SK-N-SH treated with all-trans-retinoic acid at 6 μM for 48 hours (cell line): Measurements from ENCODE around the gene FGFR3.

Experiments used
- ATAC-seq: fragments of 200-7000 bp; cut with Tn5 transposase; 3 replicates; pipeline ENCODE4 v1.9.1; 2020; ENCODE audit warnings: mild to moderate bottlenecking, moderate library complexity
- ARNTL ChIP-seq: fragments of 450-650 bp; formaldehyde crosslinking; IDR thresholded peaks from 2 replicates; pipeline ENCODE4 v1.5.0; 2020; ENCODE audit warnings: low read depth, mild to moderate bottlenecking, moderate library complexity, borderline replicate concordance
- BACH2 ChIP-seq: fragments of 250-450 bp; sonication (Bioruptor Pico); IDR thresholded peaks from 2 replicates; pipeline ENCODE4 v1.9.0; 2021; ENCODE audit warnings: mild to moderate bottlenecking, borderline replicate concordance
- CREB5 ChIP-seq: fragments of 250-450 bp; sonication (Bioruptor Pico); IDR thresholded peaks from 2 replicates; pipeline ENCODE4 v1.5.1; 2020; ENCODE audit warnings: low read depth, mild to moderate bottlenecking, moderate library complexity
- CSDC2 ChIP-seq: fragments of 250-450 bp; sonication (Bioruptor Pico); IDR thresholded peaks from 2 replicates; pipeline ENCODE4 v1.5.0; 2020; ENCODE audit warnings: mild to moderate bottlenecking, moderate library complexity
- CSRNP3 ChIP-seq: fragments of 250-450 bp; sonication (Bioruptor Pico); IDR thresholded peaks from 2 replicates; pipeline ENCODE4 v1.5.1; 2021; ENCODE audit warnings: mild to moderate bottlenecking, moderate library complexity
- ESRRG ChIP-seq: fragments of 250-450 bp; sonication (Bioruptor Pico); IDR thresholded peaks from 2 replicates; pipeline ENCODE4 v1.6.1; 2021; ENCODE audit warnings: mild to moderate bottlenecking
- GLIS3 ChIP-seq: fragments of 250-450 bp; sonication (Bioruptor Pico); IDR thresholded peaks from 2 replicates; pipeline ENCODE4 v1.5.0; 2020; ENCODE audit warnings: mild to moderate bottlenecking, moderate library complexity
- ISL1 ChIP-seq: fragments of 250-450 bp; sonication (Bioruptor Pico); IDR thresholded peaks from 2 replicates; pipeline ENCODE4 v2.1.2; 2022; ENCODE audit warnings: mild to moderate bottlenecking, moderate library complexity
- OSR1 ChIP-seq: fragments of 250-450 bp; sonication (Bioruptor Pico); IDR thresholded peaks from 2 replicates; pipeline ENCODE4 v1.8.0; 2022; ENCODE audit warnings: moderate library complexity, mild to moderate bottlenecking, inconsistent platforms
- PATZ1 ChIP-seq: fragments of 250-450 bp; sonication (Bioruptor Pico); IDR thresholded peaks from 2 replicates; pipeline ENCODE4 v1.8.0; 2020; ENCODE audit warnings: mild to moderate bottlenecking, moderate library complexity, borderline replicate concordance
- PPARA ChIP-seq: fragments of 250-450 bp; sonication (Bioruptor Pico); IDR thresholded peaks from 2 replicates; pipeline ENCODE4 v1.5.0; 2020; ENCODE audit warnings: mild to moderate bottlenecking, borderline replicate concordance
- RARB ChIP-seq: fragments of 250-450 bp; sonication (Bioruptor Pico); IDR thresholded peaks from 2 replicates; pipeline ENCODE4 v1.8.0; 2021; ENCODE audit warnings: mild to moderate bottlenecking, moderate library complexity
- SNAI2 ChIP-seq: fragments of 250-450 bp; sonication (Bioruptor Pico); IDR thresholded peaks from 2 replicates; pipeline ENCODE4 v1.5.0; 2020; ENCODE audit warnings: mild to moderate bottlenecking, moderate library complexity
- TCF4 ChIP-seq: fragments of 250-450 bp; sonication (Bioruptor Pico); IDR thresholded peaks from 2 replicates; pipeline ENCODE4 v1.8.0; 2021; ENCODE audit warnings: mild to moderate bottlenecking, moderate library complexity, borderline replicate concordance
- TOX ChIP-seq: fragments of 250-450 bp; sonication (Bioruptor Pico); IDR thresholded peaks from 2 replicates; pipeline ENCODE4 v1.8.0; 2021; ENCODE audit warnings: mild to moderate bottlenecking, moderate library complexity, borderline replicate concordance
- TSHZ2 ChIP-seq: fragments of 250-450 bp; sonication (Bioruptor Pico); IDR thresholded peaks from 2 replicates; pipeline ENCODE4 v1.5.0; 2020; ENCODE audit warnings: mild to moderate bottlenecking, moderate library complexity
- ZC3H10 ChIP-seq: fragments of 250-450 bp; sonication (Bioruptor Pico); IDR thresholded peaks from 2 replicates; pipeline ENCODE4 v1.5.1; 2021; ENCODE audit warnings: mild to moderate bottlenecking, moderate library complexity
- ZFP3 ChIP-seq: fragments of 250-450 bp; sonication (Bioruptor Pico); IDR thresholded peaks from 2 replicates; pipeline ENCODE4 v1.5.0; 2020; ENCODE audit warnings: mild to moderate bottlenecking, moderate library complexity
- ZFP30 ChIP-seq: fragments of 450-650 bp; formaldehyde crosslinking; IDR thresholded peaks from 2 replicates; pipeline ENCODE4 v1.5.0; 2022; ENCODE audit warnings: mild to moderate bottlenecking, moderate library complexity
- ZNF565 ChIP-seq: fragments of 450-650 bp; formaldehyde crosslinking; conservative IDR thresholded peaks from 2 replicates; pipeline ENCODE4 v1.5.0; 2020; ENCODE audit warnings: low read depth, mild to moderate bottlenecking, moderate library complexity
- ZNF70 ChIP-seq: fragments of 450-650 bp; formaldehyde crosslinking; IDR thresholded peaks from 2 replicates; pipeline ENCODE4 v1.5.0; 2020; ENCODE audit warnings: mild to moderate bottlenecking, moderate library complexity
- ZNF8 ChIP-seq: fragments of 450-650 bp; formaldehyde crosslinking; IDR thresholded peaks from 2 replicates; pipeline ENCODE4 v1.5.0; 2020; ENCODE audit warnings: mild to moderate bottlenecking, moderate library complexity

FGFR3 gene

GRCh38 chr4:1744552-1744951 is 48.5 kb upstream of the FGFR3 start:
- TF ChIP-seq TOX (CRISPR knock-in tag) (no peak), SNAI2 (CRISPR knock-in tag) (no peak), ZNF70 (CRISPR knock-in tag) (no peak), CREB5 (CRISPR knock-in tag) (no peak), ARNTL (CRISPR knock-in tag) (no peak), TCF4 (CRISPR knock-in tag) (no peak), CSRNP3 (CRISPR knock-in tag) (no peak), ZNF8 (CRISPR knock-in tag) (no peak), ZC3H10 (CRISPR knock-in tag) (no peak), OSR1 (CRISPR knock-in tag) (no peak), ESRRG (no peak), ZFP3 (CRISPR knock-in tag) (no peak), ZFP30 (no peak), CSDC2 (CRISPR knock-in tag) (no peak), ZNF565 (CRISPR knock-in tag) (no peak), TSHZ2 (CRISPR knock-in tag) (no peak), PATZ1 (CRISPR knock-in tag) (no peak), BACH2 (no peak), PPARA (CRISPR knock-in tag) (no peak)
- ATAC-seq, result no peak

GRCh38 chr4:1745165-1745564 is 47.9 kb upstream of the FGFR3 start:
- TF ChIP-seq ESRRG (no peak), ZFP3 (CRISPR knock-in tag) (no peak), BACH2 (no peak), ISL1 (CRISPR knock-in tag) (no peak), GLIS3 (no peak), ZNF70 (CRISPR knock-in tag) (no peak), ZNF565 (CRISPR knock-in tag) (no peak), ARNTL (CRISPR knock-in tag) (no peak), TSHZ2 (CRISPR knock-in tag) (no peak), TOX (CRISPR knock-in tag) (no peak)
- no peak for ATAC-seq

- no peak for ATAC-seq
- TF ChIP-seq CSDC2 (CRISPR knock-in tag) (no peak), RARB (CRISPR knock-in tag) (no peak), ISL1 (CRISPR knock-in tag) (no peak), TSHZ2 (CRISPR knock-in tag) (no peak), ARNTL (CRISPR knock-in tag) (no peak), CSRNP3 (CRISPR knock-in tag) (no peak), PPARA (CRISPR knock-in tag) (no peak), ZFP30 (no peak), ZC3H10 (CRISPR knock-in tag) (no peak), ZFP3 (CRISPR knock-in tag) (no peak), OSR1 (CRISPR knock-in tag) (no peak), ZNF8 (CRISPR knock-in tag) (no peak)
Measured at GRCh38 chr4:1745697-1746096, 47.4 kb upstream of the FGFR3 start.
